EH (cell line): Measurements from ENCODE around the gene MC1R.
"Not testable (repeated sequence)": the region's sequence is repeated elsewhere in the genome, so short reads cannot be mapped to it uniquely, and the experiment has no call there.

Experiments used
- DNase-seq: peaks from one replicate; pipeline ENCODE4 v3.0.0-alpha.2; 2015; ENCODE audit warnings: low read depth

MC1R gene

DNA sequence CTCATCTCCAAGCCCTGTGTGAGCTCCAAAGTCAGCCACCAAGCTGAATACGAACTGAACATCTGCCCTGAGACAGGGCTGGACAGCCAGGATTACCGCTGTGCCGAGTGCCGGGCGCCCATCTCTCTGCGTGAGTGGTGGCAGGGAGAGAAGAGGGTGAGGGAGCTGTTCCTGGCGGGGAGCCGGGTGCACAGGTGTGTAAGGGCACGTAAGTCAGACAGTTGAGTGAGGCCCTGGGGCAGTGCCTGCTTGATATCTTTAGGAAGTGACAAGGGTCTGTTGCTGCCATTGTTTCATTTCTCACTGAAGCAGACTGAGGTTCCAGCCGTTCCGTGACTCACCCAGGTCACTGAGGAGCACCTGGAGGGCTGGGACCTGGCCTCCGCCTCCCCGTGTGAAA lies 42.3 kb downstream of the MC1R start:
- DNase-seq: no peak

DNA sequence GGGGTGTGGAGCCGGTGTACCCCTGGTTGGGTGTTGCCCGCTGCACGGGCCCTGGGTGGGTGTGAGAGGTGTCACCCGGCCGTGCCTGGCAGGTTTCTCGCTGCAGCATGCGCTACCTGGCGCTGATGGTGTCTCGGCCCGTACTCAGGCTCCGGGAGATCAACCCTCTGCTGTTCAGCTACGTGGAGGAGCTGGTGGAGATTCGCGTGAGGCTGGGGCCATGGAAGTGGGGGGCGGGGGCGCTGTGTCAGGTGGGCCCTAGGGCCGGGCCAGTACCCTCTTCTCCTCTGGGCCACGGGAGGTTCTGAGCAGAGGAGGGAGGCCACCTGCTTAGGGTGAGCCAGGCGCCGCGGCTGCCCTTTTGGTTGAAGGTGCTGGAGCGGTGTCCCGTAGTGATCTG lies 43.3 kb downstream of the MC1R start:
- DNase-seq: no peak

DNA sequence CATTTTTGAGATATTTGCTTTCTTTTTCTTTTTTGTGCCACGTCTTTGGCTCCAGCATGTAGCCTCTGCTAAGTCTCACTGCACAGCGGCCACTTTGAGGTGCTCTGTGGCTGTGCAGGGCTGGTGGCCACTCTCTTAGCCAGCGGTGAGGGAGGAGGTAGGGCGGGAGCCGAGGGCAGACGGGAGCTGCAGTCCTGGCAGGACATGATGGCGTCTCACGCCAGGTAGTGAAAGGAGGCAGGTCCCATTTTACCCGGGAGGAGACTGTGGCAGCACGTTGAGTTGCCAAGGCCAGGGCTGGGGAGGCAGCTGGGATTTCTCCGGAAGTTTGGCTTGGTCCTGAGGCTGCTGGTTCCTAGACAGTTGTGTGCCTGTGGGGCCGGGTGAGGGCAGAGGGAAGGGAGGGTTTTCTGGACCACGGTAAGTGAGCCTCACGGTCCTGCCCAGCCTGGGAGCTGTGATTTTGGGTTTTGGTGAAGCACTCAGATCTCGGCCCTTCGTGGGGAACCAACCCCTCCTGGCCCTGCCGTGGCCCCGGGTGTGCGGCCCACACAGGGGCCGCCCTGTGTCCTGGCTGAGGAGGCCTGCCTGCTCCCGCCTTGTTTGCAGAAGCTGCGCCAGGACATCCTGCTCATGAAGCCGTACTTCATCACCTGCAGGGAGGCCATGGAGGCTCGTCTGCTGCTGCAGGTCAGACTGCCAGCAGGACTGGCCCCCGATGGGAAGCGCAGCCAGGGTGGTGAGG lies 44.3 kb downstream of the MC1R start:
- no peak for DNase-seq

DNA sequence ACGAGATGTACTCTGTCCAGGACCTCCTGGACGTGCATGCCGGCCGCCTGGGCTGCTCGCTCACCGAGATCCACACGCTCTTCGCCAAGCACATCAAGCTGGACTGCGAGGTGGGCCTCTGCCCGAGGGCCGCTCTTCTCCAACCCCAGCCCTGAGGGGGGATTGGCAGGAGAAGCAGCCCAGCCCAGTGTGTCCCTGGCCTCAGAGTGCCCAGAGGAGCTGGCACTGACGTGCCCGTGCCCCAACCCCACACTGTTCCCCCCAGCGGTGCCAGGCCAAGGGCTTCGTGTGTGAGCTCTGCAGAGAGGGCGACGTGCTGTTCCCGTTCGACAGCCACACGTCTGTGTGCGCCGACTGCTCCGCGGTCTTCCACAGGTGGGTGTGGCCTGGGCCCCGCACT lies 45.5 kb downstream of the MC1R start:
- no peak for DNase-seq

DNA sequence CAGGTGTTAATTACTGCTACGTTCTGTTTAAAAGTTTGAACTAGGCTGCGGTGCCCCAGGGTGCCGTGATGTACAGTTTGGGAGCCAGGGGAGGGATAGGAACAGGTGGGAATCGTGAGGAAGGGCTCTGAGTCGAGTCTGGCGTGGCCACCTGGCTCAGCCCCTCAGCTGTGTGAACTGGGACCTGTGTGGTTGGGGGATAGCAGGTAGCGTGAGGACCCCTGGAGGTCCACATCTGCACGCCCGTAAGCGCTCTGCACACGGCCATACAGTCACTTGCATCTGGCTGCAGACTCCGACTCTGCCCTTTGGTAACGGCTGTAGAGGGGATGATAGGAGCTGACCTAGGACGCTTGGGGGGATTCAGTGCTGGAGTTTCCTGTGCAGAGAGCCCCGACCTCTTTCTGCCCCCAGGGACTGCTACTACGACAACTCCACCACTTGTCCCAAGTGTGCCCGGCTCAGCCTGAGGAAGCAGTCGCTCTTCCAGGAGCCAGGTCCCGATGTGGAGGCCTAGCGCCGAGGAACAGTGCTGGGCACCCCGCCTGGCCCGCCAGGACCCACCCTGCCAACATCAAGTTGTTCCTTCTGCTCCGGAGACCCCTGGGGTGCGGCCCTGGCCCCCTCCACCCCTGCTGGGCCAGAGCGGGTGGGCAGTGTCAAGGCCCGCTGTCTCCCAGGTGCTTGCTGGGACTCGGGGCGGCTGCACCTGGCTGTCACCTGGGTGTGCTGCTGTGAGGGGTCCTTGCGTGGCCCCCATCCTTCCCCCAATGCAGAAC lies 47.0 kb downstream of the MC1R start:
- no peak for DNase-seq

DNA sequence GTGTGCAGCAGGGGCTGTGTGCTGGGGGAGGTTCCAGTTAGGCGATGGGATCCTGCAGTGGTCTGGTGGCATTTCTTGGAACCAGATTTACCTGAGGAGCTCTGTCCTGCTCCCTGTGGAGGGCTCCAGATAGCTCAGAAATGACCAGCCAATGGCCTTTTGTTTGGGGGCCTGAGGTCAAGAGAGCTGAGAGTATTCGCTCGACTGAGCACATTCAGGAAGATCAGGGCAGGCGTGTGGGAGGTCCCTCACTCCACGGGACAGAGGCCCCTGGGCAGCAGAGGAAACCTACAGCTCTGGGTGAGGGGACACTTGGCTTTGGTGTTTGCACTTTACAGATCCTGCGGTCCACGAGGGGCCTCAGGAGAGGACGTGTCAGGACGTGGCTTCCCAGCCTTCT lies 48.1 kb downstream of the MC1R start:
- DNase-seq: no peak

DNA sequence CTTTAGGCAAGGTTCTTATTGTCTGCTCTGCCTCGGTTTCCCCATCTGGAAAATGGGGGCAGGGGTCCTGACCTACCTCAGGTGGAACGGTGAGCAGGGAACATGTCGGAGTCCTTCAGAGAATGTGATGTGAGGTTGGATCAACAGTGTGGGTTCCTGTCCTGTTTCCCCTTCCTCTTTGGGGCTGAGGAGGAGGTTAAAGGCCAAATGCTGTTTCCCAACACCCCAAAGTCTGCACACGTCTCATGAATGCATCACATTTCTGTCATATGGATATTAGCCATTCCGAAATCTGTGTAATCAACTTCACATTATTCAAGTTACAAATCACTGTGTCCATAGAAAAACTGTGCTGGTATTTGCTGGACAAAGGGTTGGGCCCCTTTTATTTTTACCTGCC lies 48.8 kb downstream of the MC1R start:
- not testable (repeated sequence) for DNase-seq

DNA sequence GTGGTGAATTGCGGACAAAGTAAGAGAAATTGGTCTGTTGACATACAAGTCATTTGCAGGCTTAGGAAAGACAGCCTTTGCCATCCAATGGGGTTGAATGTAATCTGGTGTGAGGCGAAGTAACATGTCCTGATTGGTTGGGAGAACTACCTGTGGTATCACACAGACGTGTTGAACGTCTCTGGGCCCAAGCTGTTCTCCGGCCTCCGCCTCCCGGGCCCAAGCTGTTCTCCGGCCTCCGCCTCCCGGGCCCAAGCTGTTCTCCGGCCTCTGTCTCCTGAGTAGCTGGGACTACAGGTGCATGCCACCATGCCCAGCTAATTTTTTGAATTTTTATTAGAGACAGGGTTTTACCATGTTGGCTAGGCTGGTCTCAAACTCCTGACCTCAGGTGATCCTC lies 49.4 kb downstream of the MC1R start:
- DNase-seq: not testable (repeated sequence)

DNA sequence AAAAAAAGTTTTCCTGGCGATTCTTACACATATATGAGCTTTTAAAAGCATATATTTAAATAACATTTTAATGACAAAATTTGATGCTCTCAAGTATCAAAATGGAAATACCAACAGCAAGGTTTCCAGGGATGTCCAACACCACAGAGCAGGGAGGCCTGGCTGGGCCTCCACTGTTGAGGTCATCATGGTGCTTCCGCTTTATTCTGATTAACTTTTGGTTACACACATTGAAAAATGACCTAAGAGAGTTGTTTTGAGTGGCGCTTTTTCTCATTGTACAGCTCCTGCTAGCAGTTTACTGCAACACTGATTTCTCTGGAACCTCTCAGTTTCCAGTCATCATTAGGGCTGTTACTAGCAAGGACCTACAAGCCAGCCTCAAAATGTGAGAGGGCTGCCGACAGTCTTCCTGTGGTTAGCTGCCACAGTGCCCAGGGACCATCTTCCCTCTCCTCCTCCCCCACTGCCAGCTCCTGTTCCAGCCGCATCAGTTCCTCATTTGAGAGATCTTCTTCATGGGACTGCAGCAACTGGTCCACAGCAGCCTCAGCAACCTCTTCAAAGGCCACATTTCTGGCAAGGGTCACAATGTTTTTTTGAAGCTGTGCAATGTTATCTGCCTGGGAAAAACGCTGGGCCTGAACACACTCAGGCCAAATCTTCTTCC lies 51.2 kb downstream of the MC1R start:
- no peak for DNase-seq
